Adipocyte (in vitro differentiated cells): Measurements from ENCODE around the gene MAPK11.
"Not testable (repeated sequence)": the region's sequence is repeated elsewhere in the genome, so short reads cannot be mapped to it uniquely, and the experiment has no call there.

Experiments used
- DNase-seq: peaks from one replicate; pipeline ENCODE4 v3.0.0-alpha.2; 2015; ENCODE audit warnings: low read depth
- H3K27me3 ChIP-seq: replicated peaks from 2 replicates; pipeline ENCODE4 v1.7.0; 2013; ENCODE audit warnings: mild to moderate bottlenecking, low read length, moderate library complexity; ENCODE audit not compliant: control insufficient read depth, insufficient read depth
- H3K36me3 ChIP-seq: 2 replicates; pipeline ENCODE4 v1.7.0; 2013; ENCODE audit warnings: low read length, mild to moderate bottlenecking, moderate library complexity; ENCODE audit not compliant: control insufficient read depth, insufficient read depth, severe bottlenecking
- H3K4me1 ChIP-seq: 2 replicates; pipeline ENCODE4 v1.7.0; 2013; ENCODE audit warnings: mild to moderate bottlenecking, low read length, moderate library complexity; ENCODE audit not compliant: control insufficient read depth, insufficient read depth
- H3K4me3 ChIP-seq: 2 replicates; pipeline ENCODE4 v1.7.0; 2013; ENCODE audit warnings: mild to moderate bottlenecking, low read length, moderate library complexity
- H3K9ac ChIP-seq: 2 replicates; pipeline ENCODE4 v1.7.0; 2013; ENCODE audit warnings: mild to moderate bottlenecking, low read length, moderate library complexity
- H3K9me3 ChIP-seq: 2 replicates; pipeline ENCODE4 v1.7.0; 2013; ENCODE audit warnings: mild to moderate bottlenecking, low read length, moderate library complexity; ENCODE audit not compliant: control insufficient read depth

The MAPK11 gene

DNA sequence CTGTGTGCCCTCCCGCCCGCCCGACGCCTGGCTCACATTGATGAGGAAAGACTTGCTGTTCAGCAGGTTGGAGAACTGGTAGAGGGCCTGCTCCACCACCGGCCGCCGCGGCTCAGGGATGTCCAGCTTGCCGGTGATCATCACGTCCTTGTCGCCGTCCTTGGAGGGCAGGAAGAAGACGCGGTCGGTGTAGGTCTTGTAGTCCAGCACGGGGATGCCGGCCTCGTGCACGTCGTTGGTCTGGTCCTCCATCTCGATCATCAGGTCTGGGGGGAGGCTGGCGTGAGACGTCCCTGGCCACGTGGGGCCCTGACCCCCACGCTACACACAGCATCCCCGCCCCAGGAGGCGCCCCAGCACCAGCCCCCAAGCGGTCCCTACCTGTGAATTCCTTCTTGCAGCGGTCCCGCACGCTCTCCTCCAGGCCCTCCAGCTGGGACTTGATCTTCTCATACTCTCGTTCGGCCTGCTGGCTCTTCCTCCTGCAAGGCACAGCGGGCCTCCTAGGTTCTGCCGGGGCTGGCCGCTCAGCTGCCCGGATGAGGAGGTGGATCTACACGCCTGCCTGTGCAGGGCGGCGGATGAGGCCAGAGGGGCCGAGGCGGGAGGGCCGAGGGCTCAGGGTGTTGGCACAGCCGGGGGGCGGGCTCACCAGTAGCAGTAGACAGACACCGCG, 10.7 kb upstream of the MAPK11 start:
- Histone ChIP-seq H3K4me3 (no peak overlapping the region), H3K27me3 (no peaks in the 10 kb centered on the region), H3K9me3 (no peaks in the 10 kb centered on the region), H3K36me3 (peaks cover 76% of the 10 kb centered on the region), H3K9ac (no peak overlapping the region), H3K4me1 (no peaks in the 10 kb centered on the region)
- DNase-seq = no peak

DNA sequence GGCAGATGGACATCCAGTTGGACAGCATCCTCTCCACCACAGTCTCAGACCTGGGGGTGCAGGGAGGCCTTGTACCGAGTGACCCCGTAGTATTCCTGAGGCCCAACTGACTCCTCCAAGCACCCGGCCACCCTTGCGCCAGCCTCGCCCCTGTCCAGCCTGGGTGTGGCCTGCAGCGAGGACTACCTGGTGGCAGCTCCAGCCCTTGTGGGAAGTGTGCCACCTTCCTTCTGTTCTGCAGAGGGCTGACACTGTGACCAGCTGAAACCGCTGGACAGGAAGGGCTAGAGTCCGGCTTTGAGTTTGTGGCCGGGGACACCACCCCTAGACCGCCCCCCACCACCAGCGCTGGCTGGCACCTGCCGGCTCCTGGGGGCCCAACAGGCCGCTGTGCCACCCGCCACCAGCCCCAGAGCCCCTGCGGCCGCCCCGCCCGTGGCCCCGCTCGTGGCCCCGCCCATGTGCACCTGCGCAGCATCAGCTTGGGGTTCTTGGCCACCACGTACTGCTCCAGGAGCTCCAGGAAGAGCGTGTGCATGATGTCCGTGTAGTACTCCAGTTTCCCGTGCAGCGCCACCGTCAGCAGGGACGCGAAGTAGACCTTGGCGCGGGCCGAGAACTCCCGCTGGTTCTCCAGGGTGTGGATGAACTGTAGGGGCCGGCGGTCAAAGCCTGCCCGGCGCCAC, 10.0 kb upstream of the MAPK11 start:
- no peak for DNase-seq
- Histone ChIP-seq H3K4me1 (no peaks in the 10 kb centered on the region), H3K27me3 (no peaks in the 10 kb centered on the region), H3K36me3 (peaks cover 80% of the 10 kb centered on the region), H3K9me3 (no peaks in the 10 kb centered on the region), H3K9ac (no peak overlapping the region), H3K4me3 (no peak overlapping the region)

DNA sequence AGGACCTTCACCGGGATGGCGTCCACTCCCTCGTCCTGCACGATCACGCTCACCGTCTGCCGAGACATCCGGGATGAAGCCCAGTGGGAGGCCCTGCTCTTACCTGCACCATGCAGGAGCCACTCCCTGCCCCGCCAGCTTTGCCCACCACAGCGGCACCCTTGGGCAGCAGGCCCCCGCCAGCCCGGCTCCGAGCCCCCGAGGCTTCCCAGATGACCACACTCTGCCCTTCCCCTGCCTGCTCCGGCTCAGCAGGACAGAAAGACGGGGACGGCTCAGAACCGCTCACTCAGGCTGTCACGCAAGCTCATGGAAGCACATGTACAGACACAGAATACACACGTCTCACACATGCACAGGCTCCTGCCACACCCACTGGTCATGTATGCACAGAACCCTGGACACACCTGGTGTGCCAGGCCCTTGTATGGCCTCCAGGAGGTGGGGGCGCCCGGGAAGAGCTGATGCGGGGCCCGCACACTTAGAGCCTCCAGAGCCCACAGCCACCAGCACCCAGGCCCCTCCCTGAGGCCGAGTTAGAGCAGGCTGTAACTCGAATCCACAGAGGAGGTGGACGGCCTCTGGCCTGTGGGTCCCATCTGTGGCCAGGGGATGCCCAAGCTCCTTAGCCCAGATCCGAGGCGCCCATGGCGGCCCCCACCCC, 8.9 kb upstream of the MAPK11 start:
- no peaks in the 10 kb centered on the region for H3K9me3 ChIP-seq
- H3K36me3 ChIP-seq = peaks cover 82% of the 10 kb centered on the region
- DNase-seq = no peak
- no peak overlapping the region for H3K9ac ChIP-seq
- H3K4me1 ChIP-seq = no peaks in the 10 kb centered on the region
- H3K4me3 ChIP-seq = no peak overlapping the region
- no peaks in the 10 kb centered on the region for H3K27me3 ChIP-seq

DNA sequence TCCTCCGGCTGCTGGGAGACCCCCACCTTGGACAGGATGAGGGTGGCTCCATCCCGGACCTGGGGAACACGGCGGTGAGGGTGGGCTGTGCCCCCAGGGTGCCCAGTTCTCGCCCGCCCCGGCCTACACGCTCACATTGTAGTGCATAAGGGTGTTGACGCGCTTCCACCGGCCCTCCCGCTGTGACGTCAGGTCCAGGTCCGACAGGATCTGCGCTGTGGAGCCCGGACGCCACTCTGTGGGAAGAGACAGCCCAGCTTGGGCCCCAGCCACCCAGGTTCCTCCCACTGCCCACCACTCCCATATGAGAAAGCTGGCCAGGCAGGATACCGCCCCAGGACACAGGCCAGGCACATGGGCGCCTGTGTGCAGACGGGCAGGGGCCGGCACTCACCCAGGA, 8.3 kb upstream of the MAPK11 start:
- Histone ChIP-seq H3K4me1 (no peaks in the 10 kb centered on the region), H3K9me3 (no peaks in the 10 kb centered on the region), H3K4me3 (no peak overlapping the region), H3K36me3 (peaks cover 82% of the 10 kb centered on the region), H3K9ac (no peak overlapping the region), H3K27me3 (no peaks in the 10 kb centered on the region)
- no peak for DNase-seq

DNA sequence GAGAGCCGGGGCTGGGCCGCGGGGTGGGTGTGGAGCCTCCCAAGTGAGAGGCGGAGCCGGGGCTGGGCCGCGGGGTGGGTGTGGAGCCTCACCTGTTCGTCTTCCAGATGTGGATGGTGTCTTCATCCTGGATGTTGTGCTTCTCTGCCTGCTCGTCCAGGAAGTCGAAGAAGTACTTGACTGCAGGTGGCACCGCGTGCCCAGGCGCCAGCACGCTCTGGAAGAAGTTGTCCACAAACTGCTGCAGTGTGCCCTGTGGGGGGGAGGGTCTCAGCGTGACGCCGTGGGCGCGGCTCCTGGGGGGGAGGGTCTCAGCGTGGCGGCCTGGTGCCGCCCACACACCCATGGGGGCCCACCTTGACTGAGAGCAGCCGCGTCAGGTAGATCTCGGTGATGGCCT, 7.6 kb upstream of the MAPK11 start:
- no peak for DNase-seq
- Histone ChIP-seq H3K9me3 (no peaks in the 10 kb centered on the region), H3K36me3 (peaks cover 76% of the 10 kb centered on the region), H3K4me3 (no peak overlapping the region), H3K4me1 (no peaks in the 10 kb centered on the region), H3K9ac (no peak overlapping the region), H3K27me3 (no peaks in the 10 kb centered on the region)

DNA sequence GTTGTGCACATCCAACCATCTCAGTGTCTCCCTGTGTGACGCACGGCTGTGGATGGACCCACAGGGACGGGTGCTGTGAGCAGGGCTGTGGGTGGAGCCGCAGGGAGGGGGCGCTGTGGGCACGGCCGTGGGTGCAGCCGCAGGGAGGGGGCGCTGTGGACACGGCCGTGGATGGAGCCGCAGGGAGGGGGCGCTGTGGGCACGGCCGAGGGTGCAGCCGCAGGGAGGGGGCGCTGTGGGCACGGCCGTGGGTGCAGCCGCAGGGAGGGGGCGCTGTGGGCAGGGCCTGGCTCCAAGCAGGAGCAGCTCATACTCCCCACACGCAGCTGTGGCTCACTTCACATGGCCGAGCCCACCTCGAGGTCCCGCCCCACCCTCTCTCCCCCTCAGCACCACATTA, 6.0 kb upstream of the MAPK11 start:
- Histone ChIP-seq H3K4me3 (no peak overlapping the region), H3K36me3 (peaks cover 62% of the 10 kb centered on the region), H3K4me1 (peaks cover 4% of the 10 kb centered on the region), H3K27me3 (no peaks in the 10 kb centered on the region), H3K9me3 (no peaks in the 10 kb centered on the region), H3K9ac (no peak overlapping the region)
- peak; percentile 49 for DNase-seq

GRCh38 chr22:50275181-50276055, 5.2 kb upstream of the MAPK11 start:
- Histone ChIP-seq H3K36me3 (peaks cover 56% of the 10 kb centered on the region), H3K4me3 (no peak overlapping the region), H3K27me3 (no peaks in the 10 kb centered on the region), H3K9ac (no peak overlapping the region), H3K4me1 (peaks cover 11% of the 10 kb centered on the region), H3K9me3 (no peaks in the 10 kb centered on the region)
- DNase-seq = no peak

- no peak for DNase-seq
- H3K9ac ChIP-seq = no peak overlapping the region
- peaks cover 11% of the 10 kb centered on the region for H3K4me1 ChIP-seq
- no peak overlapping the region for H3K4me3 ChIP-seq
- peaks cover 50% of the 10 kb centered on the region for H3K36me3 ChIP-seq
- H3K27me3 ChIP-seq = no peaks in the 10 kb centered on the region
- no peaks in the 10 kb centered on the region for H3K9me3 ChIP-seq
These were observed 4.6 kb upstream of the MAPK11 start for GRCh38 chr22:50274771-50275170.

DNA sequence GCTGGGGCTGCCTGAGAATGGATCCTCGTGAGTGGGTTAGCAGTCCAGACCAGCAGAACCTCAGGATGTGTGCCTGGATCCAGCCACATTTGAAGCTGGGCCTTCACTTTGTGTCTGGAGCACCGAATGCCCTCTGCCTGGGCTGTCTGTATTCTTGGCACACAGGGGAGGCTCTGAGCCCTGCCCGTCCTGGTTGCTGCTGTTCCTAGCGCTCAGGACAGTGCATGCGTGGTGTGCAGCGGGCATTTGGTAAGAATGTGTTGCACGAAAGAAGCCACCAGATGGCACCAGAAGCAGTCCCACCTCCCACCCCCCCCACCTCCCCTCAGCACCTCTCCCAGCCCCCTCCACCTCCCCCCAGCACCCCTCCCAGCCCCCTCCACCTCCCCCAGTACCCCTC, 4.1 kb upstream of the MAPK11 start:
- peak; percentile 73 for DNase-seq
- Histone ChIP-seq H3K9me3 (no peaks in the 10 kb centered on the region), H3K36me3 (peaks cover 45% of the 10 kb centered on the region), H3K27me3 (no peaks in the 10 kb centered on the region), H3K9ac (no peak overlapping the region), H3K4me3 (no peak overlapping the region), H3K4me1 (peaks cover 14% of the 10 kb centered on the region)

- H3K27me3 ChIP-seq, H3K9ac ChIP-seq, H3K4me3 ChIP-seq, DNase-seq, H3K9me3 ChIP-seq: not testable (repeated sequence)
- Histone ChIP-seq H3K4me1 (peaks cover 19% of the 10 kb centered on the region), H3K36me3 (peaks cover 40% of the 10 kb centered on the region)
These were observed 3.6 kb upstream of the MAPK11 start for GRCh38 chr22:50273781-50274180.

- Histone ChIP-seq H3K36me3 (peaks cover 36% of the 10 kb centered on the region), H3K4me1 (peaks cover 23% of the 10 kb centered on the region)
- DNase-seq, H3K9ac ChIP-seq, H3K9me3 ChIP-seq, H3K27me3 ChIP-seq, H3K4me3 ChIP-seq: not testable (repeated sequence)
These were observed 3.2 kb upstream of the MAPK11 start for GRCh38 chr22:50273352-50273751.
